SK-N-SH (cell line): ENCODE measurements around the gene STK38. TPM values are rescaled to one million over a fixed set of nuclear protein-coding genes. Genes with fewer than 3 reads are reported as not detected.

Experiments used
- CTCF ChIA-PET: fragments of 300-600, 350-600 bp; formaldehyde crosslinking; extraction: SDS; loops from one replicate; lab custom pipeline; 2021; lab: Yijun Ruan, JAX
- POLR2A ChIA-PET: fragments of 350-600 bp; sonication (Branson Sonifier 250); formaldehyde crosslinking; extraction: SDS; loops from one replicate; lab custom pipeline; 2020; ENCODE audit warnings: antibody characterized with exemption, inconsistent platforms; lab: Yijun Ruan, JAX
- DNase-seq: peaks from one replicate; pipeline ENCODE4 v3.0.0; 2012
- H2AFZ ChIP-seq: fragments of 200-600 bp; sonication (generic); 2 replicates; pipeline ENCODE4 v1.8.1; 2016; ENCODE audit warnings: antibody characterized with exemption, mild to moderate bottlenecking, low read depth
- H3F3A ChIP-seq: fragments of 200-600 bp; sonication (generic); replicated peaks from 2 replicates; pipeline ENCODE3; 2016; ENCODE audit warnings: antibody characterized with exemption, mild to moderate bottlenecking; ENCODE audit not compliant: insufficient read depth
- H3K27ac ChIP-seq, 2 experiments: fragments of 200-500 bp in 1 of 2; fragments of 200-600 bp in 1 of 2; sonication (Bioruptor generic) in 1 of 2; sonication (generic), shearing (Covaris generic) in 1 of 2; 2 replicates each; pipeline versions ENCODE4 v1.5.1 to v1.6.1; 2014 to 2016; ENCODE audit warnings: low read depth in 2 of 2, inconsistent platforms in 1 of 2, low read length in 1 of 2, mild to moderate bottlenecking in 1 of 2, mixed read lengths in 1 of 2
- H3K27me3 ChIP-seq: fragments of 200-600 bp; sonication (generic), shearing (Covaris generic); 2 replicates; pipeline ENCODE4 v1.6.1; 2016; ENCODE audit warnings: mixed run types; ENCODE audit not compliant: insufficient read depth
- H3K36me3 ChIP-seq, 2 experiments: fragments of 200-500 bp in 1 of 2; fragments of 200-600 bp in 1 of 2; sonication (Bioruptor generic) in 1 of 2; sonication (generic) in 1 of 2; replicated peaks in 1 of 2; 2 replicates each; pipeline versions ENCODE3 to v1.5.1; 2014 to 2016; ENCODE audit warnings: low read length in 1 of 2, mild to moderate bottlenecking in 1 of 2; ENCODE audit not compliant: insufficient read depth in 2 of 2, control insufficient read depth in 1 of 2
- H3K4me1 ChIP-seq, 2 experiments: fragments of 200-500 bp in 1 of 2; fragments of 200-600 bp in 1 of 2; sonication (Bioruptor generic) in 1 of 2; sonication (generic), shearing (Covaris generic) in 1 of 2; 2 replicates each; pipeline versions ENCODE4 v1.5.1 to v1.6.1; 2014 to 2016; ENCODE audit warnings: low read depth in 1 of 2, low read length in 1 of 2, mixed run types in 1 of 2; ENCODE audit not compliant: insufficient read depth in 2 of 2, control insufficient read depth in 1 of 2
- H3K4me2 ChIP-seq: fragments of 200-600 bp; sonication (generic), shearing (Covaris generic); 2 replicates; pipeline ENCODE4 v1.6.1; 2017; ENCODE audit warnings: mixed run types
- H3K4me3 ChIP-seq, 2 experiments: fragments of 200-500 bp in 1 of 2; fragments of 200-600 bp in 1 of 2; sonication (Bioruptor generic) in 1 of 2; sonication (generic), shearing (Covaris generic) in 1 of 2; 2 replicates each; pipeline versions ENCODE4 v1.5.1 to v1.8.1; 2014 to 2016; ENCODE audit warnings: low read depth in 2 of 2, inconsistent platforms in 1 of 2, low read length in 1 of 2, mild to moderate bottlenecking in 1 of 2, mixed read lengths in 1 of 2, moderate library complexity in 1 of 2
- H3K79me2 ChIP-seq: fragments of 200-600 bp; sonication (generic); 2 replicates; pipeline ENCODE4 v1.8.1; 2017; ENCODE audit warnings: mild to moderate bottlenecking; ENCODE audit not compliant: insufficient read depth
- H3K9ac ChIP-seq: fragments of 200-600 bp; sonication (generic); 2 replicates; pipeline ENCODE4 v1.6.1; 2017; ENCODE audit warnings: mixed run types
- H3K9me2 ChIP-seq: fragments of 200-600 bp; sonication (generic); 2 replicates; pipeline ENCODE4 v1.6.1; 2017; ENCODE audit warnings: mixed run types
- H3K9me3 ChIP-seq: fragments of 200-600 bp; sonication (generic); 2 replicates; pipeline ENCODE4 v1.6.1; 2017; ENCODE audit warnings: mixed run types, mild to moderate bottlenecking, moderate library complexity
- H4K20me1 ChIP-seq: fragments of 200-600 bp; sonication (generic); 2 replicates; pipeline ENCODE4 v1.6.1; 2017; ENCODE audit warnings: mild to moderate bottlenecking, mixed run types; ENCODE audit not compliant: insufficient read depth
- CHD2 ChIP-seq: fragments of 150-350 bp; IDR thresholded peaks from 2 replicates; pipeline ENCODE4 v1.6.1; 2018; ENCODE audit warnings: low read length; ENCODE audit not compliant: partially characterized antibody
- CTCF ChIP-seq: fragments of 200-600 bp; sonication (generic); IDR thresholded peaks from 2 replicates; pipeline ENCODE4 v1.6.1; 2017; ENCODE audit warnings: antibody characterized with exemption, mild to moderate bottlenecking, moderate library complexity
- EP300 ChIP-seq, 2 experiments: IDR thresholded peaks; 2 replicates each; pipeline versions ENCODE4 v1.4.0 to v1.6.1; 2012; ENCODE audit warnings: borderline replicate concordance in 1 of 2, low read depth in 1 of 2, low read length in 1 of 2
- FOSL2 ChIP-seq: IDR thresholded peaks from 2 replicates; pipeline ENCODE4 v1.4.0; 2012; ENCODE audit warnings: low read depth, mild to moderate bottlenecking, moderate library complexity, borderline replicate concordance
- JUND ChIP-seq: IDR thresholded peaks from 2 replicates; pipeline ENCODE4 v1.4.0; 2012
- MEF2A ChIP-seq: IDR thresholded peaks from 2 replicates; pipeline ENCODE4 v1.4.0; 2012; ENCODE audit warnings: low read depth, borderline replicate concordance
- MXI1 ChIP-seq: IDR thresholded peaks from 2 replicates; pipeline ENCODE4 v1.6.1; 2012; ENCODE audit warnings: mild to moderate bottlenecking, low read depth, low read length, improper control_type of control experiment
- POLR2AphosphoS5 ChIP-seq: IDR thresholded peaks from 2 replicates; pipeline ENCODE4 v1.6.1; 2012; ENCODE audit warnings: low read depth, low read length
- RFX5 ChIP-seq: IDR thresholded peaks from 2 replicates; pipeline ENCODE4 v1.6.1; 2012; ENCODE audit warnings: mild to moderate bottlenecking, improper control_type of control experiment, low read length
- SMC3 ChIP-seq: IDR thresholded peaks from 2 replicates; pipeline ENCODE4 v1.6.1; 2012; ENCODE audit warnings: low read depth, low read length, improper control_type of control experiment
- TAF1 ChIP-seq: IDR thresholded peaks from 2 replicates; pipeline ENCODE4 v1.6.1; 2012; ENCODE audit warnings: low read depth, mild to moderate bottlenecking, low read length, moderate library complexity, borderline replicate concordance
- TCF12 ChIP-seq: IDR thresholded peaks from 2 replicates; pipeline ENCODE4 v1.4.0; 2012
- WGBS: methylation state at CpG from one replicate; pipeline ENCODE4 v1.1.6; 2017; ENCODE audit warnings: low lambda C conversion rate; 5-methylcytosine and 5-hydroxymethylcytosine counted together
- polyA plus RNA-seq, 3 experiments: library from polyadenylated mRNA; depleted of rRNA; stranded (reverse); fragments of >200 nt; gene quantifications; 2 replicates each; pipeline ENCODE4 v1.2.3, GENCODE V29; 2012

STK38 gene
- polyA plus RNA-seq, 1 of the 3 experiments (the other 2 are of a cell fraction) = 10.2 TPM

GRCh38 chr6:36544228-36544627 lies 3.1 kb downstream of the STK38 start:
- TF ChIP-seq TCF12 (peak; percentile 10; the same call in 1 of the 2 replicates), FOSL2 (no peak)
- peaks cover 10 to 32% of the 10 kb centered on the region in 2 experiments for H3K36me3 ChIP-seq
- H4K20me1 ChIP-seq = no peaks in the 10 kb centered on the region; the same call in 1 of the 2 replicates
- CTCF ChIA-PET = interaction anchor here (0.9 to 1.1 kb wide), 3 partner anchors 10 to 215 kb away, joined by 3 read pairs; no protein-coding TSS in a partner anchor
- H3K9ac ChIP-seq = no peak overlapping the region
- no peak overlapping the region for H2AFZ ChIP-seq
- no peak overlapping the region for H3K4me3 ChIP-seq
- peaks cover 4 to 17% of the 10 kb centered on the region in 2 experiments for H3K4me1 ChIP-seq
- POLR2A ChIA-PET = no interaction called here
- H3K4me2 ChIP-seq = peak overlapping the region; percentile 99; the same call in 1 of the 2 replicates
- peaks cover 69% of the 10 kb centered on the region for H3K79me2 ChIP-seq
- H3K9me2 ChIP-seq = no peaks in the 10 kb centered on the region
- no peaks in the 10 kb centered on the region for H3K9me3 ChIP-seq
- WGBS = 91% methylated on average over 1 of the region's 1 CpG
- H3F3A ChIP-seq = peaks cover 30% of the 10 kb centered on the region
- H3K27ac ChIP-seq = no peak overlapping the region
- DNase-seq = no peak
- H3K27me3 ChIP-seq = no peaks in the 10 kb centered on the region

- Histone ChIP-seq H4K20me1 (no peaks in the 10 kb centered on the region; the same call in 1 of the 2 replicates), H3K79me2 (peaks cover 80% of the 10 kb centered on the region), H3K9me2 (no peaks in the 10 kb centered on the region), H3K9me3 (no peaks in the 10 kb centered on the region), H3K4me3 (no peak overlapping the region), H3K4me1 (peaks cover 0 to 17% of the 10 kb centered on the region in 2 experiments), H3K27ac (no peak overlapping the region), H3K9ac (no peak overlapping the region), H3K4me2 (0 out of 2 replicates have a peak overlapping the region, but pooled peaks have one; percentile 11), H2AFZ (no peak overlapping the region), H3K36me3 (peaks cover 15 to 47% of the 10 kb centered on the region in 2 experiments), H3K27me3 (no peaks in the 10 kb centered on the region), H3F3A (peaks cover 30% of the 10 kb centered on the region)
- no peak for TF ChIP-seq EP300 (IDR thresholded peaks at IDR 0.05; ENCODE audit: borderline replicate concordance in 1 of 2, low read depth in 1 of 2, low read length in 1 of 2)
- no peak for TF ChIP-seq SMC3
- no peak for TF ChIP-seq RFX5
- TF ChIP-seq JUND = peak; percentile 18; the same call in 1 of the 2 replicates
- no peak for TF ChIP-seq CHD2
- TF ChIP-seq FOSL2 = peak; percentile 33; the same call in 1 of the 2 replicates
- no peak for TF ChIP-seq MXI1
- no peak for TF ChIP-seq POLR2AphosphoS5
- no peak for TF ChIP-seq MEF2A
- ChIA-PET POLR2A (no interaction called here), CTCF (no interaction called here)
- no peak for DNase-seq
- 67% methylated on average over 2 of the region's 2 CpGs for WGBS
Observed at GRCh38 chr6:36542041-36542440, 5.2 kb downstream of the STK38 start.

- DNase-seq = no peak
- Histone ChIP-seq H3K79me2 (peaks cover 77% of the 10 kb centered on the region), H3F3A (peaks cover 14% of the 10 kb centered on the region), H3K9ac (no peak overlapping the region), H3K36me3 (peaks cover 18 to 53% of the 10 kb centered on the region in 2 experiments), H3K9me2 (no peaks in the 10 kb centered on the region), H3K9me3 (no peaks in the 10 kb centered on the region), H3K4me2 (no peak overlapping the region), H3K27ac (no peak overlapping the region), H3K27me3 (no peaks in the 10 kb centered on the region), H3K4me1 (peaks cover 0 to 17% of the 10 kb centered on the region in 2 experiments; a peak in 3 of 4 replicates), H3K4me3 (no peak overlapping the region), H4K20me1 (no peaks in the 10 kb centered on the region), H2AFZ (no peak overlapping the region)
- TF ChIP-seq TAF1 = no peak
- peak; percentile 30 for TF ChIP-seq CTCF
- CTCF ChIA-PET = no interaction called here
- 94% methylated on average over 4 of the region's 4 CpGs for WGBS
- POLR2A ChIA-PET = no interaction called here
Observed at GRCh38 chr6:36539814-36540568, 7.3 kb downstream of the STK38 start.
